Thyroid gland (tissue), 4 donors: ENCODE data around the gene FBP2.

Experiments
- CTCF ChIP-seq, 6 experiments: fragments of 200-600 bp in 3 of 6; fragments of 450-650 bp in 3 of 6; sonication (generic) in 3 of 6; IDR thresholded peaks; one replicate each; pipeline ENCODE4 v1.5.1; 2016 to 2019; ENCODE audit warnings: antibody characterized with exemption in 6 of 6, mild to moderate bottlenecking in 2 of 6, inconsistent platforms in 1 of 6, moderate library complexity in 1 of 6
- POLR2A ChIP-seq, 2 donors: fragments of 450-650 bp; IDR thresholded peaks; one replicate each; pipeline ENCODE4 v1.6.1; 2017; ENCODE audit warnings: antibody characterized with exemption in 2 of 2, mild to moderate bottlenecking in 2 of 2, moderate library complexity in 1 of 2

GRCh38 chr9:94627287-94627686 is 33.7 kb upstream of the FBP2 start:
- TF ChIP-seq CTCF (IDR thresholded peaks at IDR 0.05) (no peak), POLR2A (IDR thresholded peaks at IDR 0.05) (no peak)
